T-helper 1 cell treated with Interleukin-12 subunit alpha and Interleukin-12 subunit beta and Interleukin-4 antibody, amounts not matched to agents 30 ng/mL and 1 ng/mL, for 36 hours (primary cell): ENCODE results near the gene C2CD2L. TPM values are rescaled to one million over a fixed set of nuclear protein-coding genes. Genes with fewer than 3 reads are reported as not detected.
"Not testable (repeated sequence)": the region's sequence is repeated elsewhere in the genome, so short reads cannot be mapped to it uniquely, and the experiment has no call there.

Source experiments
- intact Hi-C: fragments of 100-400 bp; cut with micrococcal nuclease; formaldehyde crosslinking; loops from one replicate; pipeline ENCODE4 v1.15.1; 2024
- total RNA-seq: library from RNA; stranded (reverse); gene quantifications from 2 replicates; pipeline ENCODE4 v1.2.3, GENCODE V29; 2022

Gene C2CD2L
- total RNA-seq, 1 donor from 2014 or later = 36.6 TPM

DNA sequence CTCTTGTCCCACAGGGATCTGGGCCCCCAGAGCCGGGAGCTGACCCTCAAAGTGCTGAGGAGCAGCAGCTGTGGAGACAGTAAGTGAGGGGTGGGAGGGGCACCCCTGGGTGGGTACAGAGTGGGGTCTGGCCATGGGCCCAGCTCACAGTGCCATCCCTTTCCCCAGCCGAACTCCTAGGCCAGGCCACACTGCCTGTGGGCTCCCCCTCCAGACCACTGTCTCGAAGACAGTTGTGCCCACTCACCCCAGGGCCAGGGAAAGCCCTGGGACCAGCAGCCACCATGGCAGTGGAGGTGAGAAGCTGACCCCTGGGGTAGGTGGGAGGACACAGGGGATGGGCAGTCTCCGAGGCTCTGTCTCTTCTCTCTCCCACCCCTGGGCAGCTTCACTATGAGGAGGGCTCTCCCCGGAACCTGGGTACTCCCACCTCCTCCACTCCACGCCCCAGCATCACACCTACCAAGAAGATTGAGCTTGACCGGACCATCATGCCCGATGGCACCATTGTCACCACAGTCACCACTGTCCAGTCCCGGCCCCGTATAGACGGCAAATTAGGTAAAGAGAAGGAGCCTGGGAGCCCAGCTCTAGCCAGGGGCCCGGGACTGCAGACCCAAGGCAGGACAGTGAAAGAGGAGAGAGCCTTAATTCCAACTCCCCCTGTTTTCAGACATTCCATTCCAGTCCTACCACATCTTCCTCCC, 5.3 kb downstream of the C2CD2L start:
- intact Hi-C loops = no loop called here

DNA sequence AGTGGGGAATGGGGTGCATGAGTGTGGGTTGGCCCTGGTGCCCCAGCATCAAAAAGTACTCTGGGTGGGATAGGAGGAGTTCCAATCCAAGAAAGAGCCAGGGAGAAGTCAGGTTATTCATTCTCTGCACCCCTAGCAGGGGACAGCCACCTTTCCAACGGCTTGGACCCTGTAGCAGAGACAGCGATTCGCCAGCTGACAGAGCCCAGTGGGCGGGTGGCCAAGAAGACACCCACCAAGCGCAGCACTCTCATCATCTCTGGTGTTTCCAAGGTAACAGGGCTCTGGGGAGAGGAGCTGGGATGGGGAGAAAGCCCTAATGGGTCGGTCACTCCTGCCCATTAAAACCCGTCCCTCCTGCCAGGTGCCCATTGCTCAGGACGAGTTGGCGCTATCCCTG, 6.6 kb downstream of the C2CD2L start:
- intact Hi-C loops = no loop called here

DNA sequence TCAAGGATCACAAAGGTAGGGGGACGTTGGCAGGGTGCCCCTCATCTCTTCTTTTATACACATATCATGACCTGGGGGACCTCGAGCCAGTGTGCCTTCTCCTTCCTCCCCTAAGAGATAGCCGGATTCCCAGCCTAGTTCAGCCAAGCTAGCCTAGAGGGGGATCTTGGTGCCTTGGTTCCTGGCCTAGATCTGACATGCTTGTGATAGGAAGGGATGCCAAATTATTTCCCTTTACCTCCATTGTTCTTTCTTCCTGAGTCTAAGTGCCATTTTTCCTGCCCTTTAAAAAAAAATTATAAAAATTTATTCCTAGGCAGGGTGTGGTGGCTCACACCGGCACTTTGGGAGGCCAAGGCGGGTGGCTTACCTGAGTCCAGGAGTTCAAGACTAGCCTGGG, 7.2 kb downstream of the C2CD2L start:
- intact Hi-C loops = no loop called here

DNA sequence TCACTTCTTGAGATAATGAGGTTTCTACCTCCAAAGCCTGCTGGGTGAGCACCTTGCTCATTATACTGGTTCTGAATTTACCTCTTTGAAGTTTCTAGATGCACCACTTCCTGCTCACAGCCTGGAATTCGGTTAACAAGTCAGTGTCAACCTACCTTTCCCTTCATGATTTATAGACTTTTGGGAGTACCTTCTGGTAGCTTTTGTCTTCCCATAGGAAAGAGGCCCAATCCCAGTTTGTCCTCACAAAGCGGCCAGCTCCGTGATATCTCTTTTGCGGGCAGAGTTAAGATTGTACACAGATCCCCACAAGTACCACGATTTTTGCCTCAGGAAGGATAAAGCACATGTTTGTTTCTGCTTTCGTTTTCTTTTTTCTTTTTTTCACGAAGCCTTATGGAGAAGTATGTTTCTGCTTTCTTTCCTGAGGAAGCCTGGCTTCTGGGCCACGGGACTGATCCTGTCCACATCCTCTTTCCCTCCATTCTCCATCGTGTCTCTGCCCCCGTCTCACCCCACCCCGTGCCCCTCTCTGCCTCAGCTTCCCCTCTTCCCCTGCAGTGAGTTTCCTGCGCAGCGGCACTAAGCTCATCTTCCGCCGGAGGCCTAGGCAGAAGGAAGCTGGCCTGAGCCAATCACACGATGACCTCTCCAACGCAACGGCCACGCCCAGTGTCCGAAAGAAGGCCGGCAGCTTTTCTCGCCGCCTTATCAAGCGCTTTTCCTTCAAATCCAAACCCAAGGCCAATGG, 8.5 kb downstream of the C2CD2L start:
- intact Hi-C loops = loop anchor here (1.0 kb wide), 1 partner anchor 8 kb away; the partner anchor contains the start of gene C2CD2L

DNA sequence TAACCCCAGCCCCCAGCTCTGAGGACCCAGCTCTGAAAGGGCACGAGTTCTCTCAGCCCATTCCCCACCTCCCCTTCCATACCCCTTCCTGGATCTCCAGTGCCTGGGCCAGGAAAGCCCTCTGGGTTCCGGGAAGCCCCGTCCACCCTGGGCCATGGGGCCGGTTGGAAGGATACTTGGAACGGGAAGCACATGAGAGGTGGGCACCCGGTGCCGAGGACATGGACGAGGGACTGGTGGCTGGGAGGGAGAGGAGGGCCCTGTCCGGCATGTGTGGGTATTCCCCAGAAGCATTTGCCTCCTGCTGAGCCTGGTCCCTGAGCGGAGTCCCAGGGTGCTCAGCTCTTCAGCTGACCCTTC, 9.1 kb downstream of the C2CD2L start:
- intact Hi-C loops = no loop called here

DNA sequence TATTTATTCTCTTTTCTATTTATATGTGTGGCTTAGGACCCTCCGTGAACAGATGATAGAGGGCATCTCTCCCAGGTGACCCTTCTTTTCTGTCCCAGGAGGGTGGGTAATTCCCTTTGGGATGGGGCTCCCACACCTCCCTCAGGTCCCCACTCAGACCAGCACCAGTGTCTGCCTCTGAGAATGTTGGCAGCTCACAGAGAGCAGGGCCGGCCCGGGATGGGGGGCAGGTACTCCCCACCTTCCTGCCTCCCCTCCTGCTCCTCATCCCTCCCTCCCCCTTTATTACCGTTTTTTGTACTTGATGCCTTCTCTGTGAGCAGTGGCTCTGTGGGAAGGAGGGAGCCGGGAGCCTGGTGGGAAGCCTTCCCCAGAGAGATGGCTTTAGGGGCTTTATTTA, 9.5 kb downstream of the C2CD2L start:
- intact Hi-C loops = no loop called here

DNA sequence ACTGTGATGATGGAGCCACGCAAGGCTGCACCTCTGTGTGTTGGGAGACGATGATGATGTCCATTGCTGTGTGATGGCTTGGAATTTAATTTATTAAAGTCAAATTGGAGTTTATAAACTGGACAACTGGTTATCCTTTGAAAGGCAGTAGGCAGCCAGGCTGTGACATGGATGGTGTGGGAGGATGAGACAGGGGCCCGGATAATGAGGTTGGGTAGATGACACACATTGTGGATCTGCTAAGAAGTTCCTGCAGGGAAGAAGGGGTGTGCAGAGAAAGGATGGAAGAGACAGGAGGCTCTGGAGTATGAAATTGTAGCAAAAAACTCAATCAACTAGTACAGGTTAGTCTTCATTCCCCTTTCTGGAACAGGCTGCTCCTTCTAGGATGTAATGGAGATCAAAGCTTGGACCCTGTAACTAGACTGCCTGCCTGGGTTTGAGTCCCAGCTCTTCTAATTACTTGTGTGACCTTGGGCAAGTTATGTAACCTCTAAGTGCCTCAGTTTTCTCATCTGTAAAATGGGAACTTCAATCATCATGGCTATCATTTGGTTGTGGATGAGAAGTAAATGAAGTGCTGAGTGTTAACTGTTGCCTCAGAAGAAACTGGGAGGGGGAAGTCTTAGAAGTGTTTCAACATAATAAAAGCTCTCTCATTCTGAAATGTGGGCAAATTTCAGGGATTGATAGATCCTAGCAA, 10.0 kb downstream of the C2CD2L start:
- intact Hi-C loops = no loop called here

DNA sequence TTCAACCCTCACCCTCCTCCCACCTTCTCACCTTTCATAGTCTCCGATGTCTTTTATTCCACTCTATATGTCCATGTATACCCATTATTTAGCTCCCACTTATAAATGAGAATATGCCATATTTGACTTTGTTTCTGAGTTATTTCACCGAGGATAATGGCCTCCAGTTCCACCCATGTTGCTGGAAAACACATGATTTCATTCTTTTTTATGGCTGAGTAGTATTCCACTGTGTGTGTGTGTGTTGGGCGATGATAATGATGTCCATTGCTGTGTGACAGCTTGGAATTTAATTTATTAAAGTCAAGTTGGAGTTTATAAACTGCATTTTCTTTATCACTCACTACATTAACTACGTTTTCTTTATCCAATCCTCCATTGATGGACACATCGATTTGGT, 11.1 kb downstream of the C2CD2L start:
- intact Hi-C loops = no loop called here

DNA sequence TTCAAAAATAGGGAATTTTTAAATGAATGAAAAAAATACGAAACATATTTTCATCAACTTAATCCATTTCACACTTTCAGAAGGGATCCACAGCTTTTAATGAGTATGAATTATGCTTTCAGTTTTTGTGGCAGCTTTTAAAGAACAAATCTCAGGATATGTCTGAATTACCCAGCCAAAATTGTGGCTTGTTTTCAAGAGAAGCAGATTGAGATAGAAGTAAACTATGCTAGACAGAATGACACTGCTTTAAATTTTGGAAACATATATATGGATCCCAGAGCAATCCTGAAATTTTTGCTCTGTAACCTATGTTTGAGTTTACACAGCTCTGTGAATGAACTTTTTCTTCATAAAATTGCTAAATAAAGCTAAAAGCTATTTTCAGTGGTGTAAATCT, 11.8 kb downstream of the C2CD2L start:
- intact Hi-C loops = no loop called here

DNA sequence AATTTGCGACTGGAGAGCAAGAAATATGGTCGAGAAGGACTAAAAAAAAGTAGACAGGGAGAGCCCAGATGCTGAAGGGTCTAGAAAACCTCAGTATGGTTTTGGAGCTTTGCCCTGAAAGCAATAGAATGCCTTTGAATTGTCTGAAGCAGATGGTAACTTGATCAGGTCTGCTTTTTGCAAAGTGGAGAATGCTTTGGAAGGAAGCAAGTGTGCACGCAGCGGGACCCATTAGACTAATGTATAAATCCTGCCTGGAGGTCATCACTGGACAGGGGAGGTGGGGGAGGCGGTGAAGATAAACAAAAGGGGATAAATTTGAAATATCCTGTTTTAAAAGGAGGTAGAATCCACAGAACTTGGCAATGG, 13.5 kb downstream of the C2CD2L start:
- intact Hi-C loops = loop anchor here (1.0 to 10.0 kb wide), 15 partner anchors 13 to 1094 kb away; partner anchors contain the start of genes C2CD2L, CENATAC, HYOU1 and NLRX1

DNA sequence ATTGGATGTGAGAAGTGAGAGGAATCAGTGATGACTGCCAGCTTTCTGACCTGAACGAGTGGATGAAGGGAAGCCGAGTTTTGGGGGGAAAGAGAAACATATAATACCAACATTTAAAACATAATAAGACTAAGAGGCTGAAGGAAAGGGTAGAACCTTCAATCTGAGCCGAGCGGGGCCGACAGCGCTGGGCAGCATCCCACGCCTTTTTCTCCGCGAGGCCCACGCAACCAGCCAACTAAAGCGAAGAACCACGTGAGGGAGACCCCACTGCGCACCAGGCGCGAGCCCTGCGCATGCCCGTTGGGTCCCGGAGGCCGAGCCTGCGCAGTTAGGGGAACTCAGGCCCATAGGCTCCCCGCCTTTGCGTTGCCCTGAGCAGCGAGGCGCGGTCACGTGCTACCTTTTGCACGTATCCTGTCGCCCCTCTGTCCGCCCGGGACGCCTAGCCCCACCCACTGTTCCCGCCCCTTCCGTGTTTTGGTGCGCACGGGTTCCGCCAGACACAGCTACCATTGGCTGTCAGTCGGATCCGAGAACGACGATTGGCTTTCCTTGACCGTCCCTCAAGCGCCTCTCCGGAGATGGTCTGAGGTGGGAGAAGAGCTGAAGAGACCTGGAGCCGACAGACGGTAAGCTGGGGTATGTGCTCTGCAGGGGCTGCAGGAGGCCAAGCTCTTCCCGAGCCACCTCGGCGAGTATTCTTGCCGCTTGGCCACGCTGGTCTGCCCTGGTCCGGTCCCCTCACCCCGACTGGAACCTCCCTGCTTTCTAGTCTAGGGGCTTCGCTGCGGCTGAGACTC, 14.1 kb downstream of the C2CD2L start, which contains the start of gene HINFP:
HINFP (plus strand) TSS at position 573 of the 803 bp plus-strand sequence. CDS start 5,365 bp downstream, outside the sequence.
- intact Hi-C loops = loop anchor here (1.0 to 10.0 kb wide), 15 partner anchors 14 to 1094 kb away; partner anchors contain the start of genes C2CD2L, CENATAC, HYOU1 and NLRX1

DNA sequence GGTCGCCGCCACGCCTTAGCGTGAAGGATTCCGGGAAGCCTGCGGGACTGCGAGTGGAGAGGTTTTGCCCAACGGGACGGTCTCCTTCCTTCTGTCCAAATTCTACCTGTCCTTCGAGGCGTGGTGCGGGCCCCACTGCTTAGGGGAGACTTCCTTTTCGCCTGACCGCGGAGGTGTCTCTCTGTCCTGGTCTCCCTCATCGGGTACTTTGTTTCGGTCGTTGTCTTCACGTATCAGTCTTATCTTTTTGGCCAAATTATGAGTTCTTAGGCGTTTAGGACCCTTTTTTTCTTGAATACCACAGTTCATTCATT, 14.6 kb downstream of the C2CD2L start:
- intact Hi-C loops = loop anchor here (1.0 to 10.0 kb wide), 15 partner anchors 14 to 1093 kb away; partner anchors contain the start of genes C2CD2L, CENATAC, HYOU1 and NLRX1

DNA sequence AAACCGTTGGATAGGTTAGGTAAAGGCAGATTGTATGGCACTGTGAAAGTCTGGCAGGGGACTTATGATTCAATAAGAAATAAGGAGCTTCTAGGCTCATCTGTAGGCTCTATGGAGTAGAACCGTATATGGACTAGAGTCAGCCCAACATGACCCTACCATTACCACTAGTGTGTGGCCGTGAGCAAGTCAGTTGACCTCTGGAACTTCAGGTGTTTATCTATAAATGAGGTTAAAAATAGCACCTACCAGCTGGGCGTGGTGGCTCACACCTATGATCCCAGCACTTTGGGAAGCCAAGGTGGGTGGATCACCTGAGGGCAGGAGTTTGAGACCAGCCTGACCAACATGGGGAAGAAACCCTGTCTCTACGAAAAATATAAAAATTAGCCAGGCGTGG, 18.7 kb downstream of the C2CD2L start:
- intact Hi-C loops = loop anchor here (10.0 kb wide), 1 partner anchor 1089 kb away; the partner anchor contains the start of gene OAF

DNA sequence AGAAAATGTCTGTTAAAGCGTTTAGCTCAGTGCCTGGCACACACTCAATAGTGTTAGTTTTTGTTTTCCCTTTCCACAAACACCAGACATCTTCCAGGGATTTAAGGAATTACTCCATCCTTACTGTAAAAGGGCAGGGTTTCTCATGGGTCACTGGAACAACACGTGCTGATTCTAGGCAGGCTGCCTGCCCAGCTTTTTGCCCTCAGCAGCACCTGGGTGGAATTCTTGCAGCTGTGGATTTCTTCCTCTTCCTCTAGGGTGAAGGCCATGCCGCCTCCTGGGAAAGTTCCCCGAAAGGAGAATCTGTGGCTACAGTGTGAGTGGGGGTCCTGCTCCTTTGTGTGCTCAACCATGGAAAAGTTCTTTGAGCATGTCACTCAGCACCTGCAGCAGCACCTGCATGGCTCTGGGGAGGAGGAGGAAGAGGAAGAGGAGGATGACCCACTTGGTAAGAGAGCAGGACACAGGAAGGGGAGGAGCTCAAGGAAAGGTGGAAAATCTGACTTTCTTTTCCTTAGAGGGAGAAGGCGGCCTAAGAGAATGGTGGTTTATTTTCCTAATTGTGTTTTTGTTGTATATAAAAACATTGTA, 19.6 kb downstream of the C2CD2L start:
- intact Hi-C loops = loop anchor here (10.0 kb wide), 1 partner anchor 1088 kb away; the partner anchor contains the start of gene OAF

DNA sequence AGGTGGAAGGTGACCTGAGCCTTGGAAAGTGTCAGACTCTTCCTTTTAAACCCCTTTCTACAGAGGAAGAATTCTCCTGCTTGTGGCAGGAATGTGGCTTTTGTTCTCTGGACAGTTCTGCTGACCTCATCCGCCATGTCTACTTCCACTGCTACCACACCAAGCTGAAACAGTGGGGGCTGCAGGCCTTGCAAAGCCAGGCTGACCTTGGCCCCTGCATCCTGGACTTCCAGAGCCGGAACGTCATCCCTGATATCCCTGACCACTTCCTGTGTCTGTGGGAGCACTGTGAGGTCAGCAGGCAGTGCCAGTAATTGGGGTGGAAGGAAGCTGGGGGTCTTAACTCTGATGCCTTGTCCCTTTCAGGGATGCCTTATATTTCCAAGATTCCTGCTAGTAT, 23.5 kb downstream of the C2CD2L start:
- intact Hi-C loops = no loop called here

DNA sequence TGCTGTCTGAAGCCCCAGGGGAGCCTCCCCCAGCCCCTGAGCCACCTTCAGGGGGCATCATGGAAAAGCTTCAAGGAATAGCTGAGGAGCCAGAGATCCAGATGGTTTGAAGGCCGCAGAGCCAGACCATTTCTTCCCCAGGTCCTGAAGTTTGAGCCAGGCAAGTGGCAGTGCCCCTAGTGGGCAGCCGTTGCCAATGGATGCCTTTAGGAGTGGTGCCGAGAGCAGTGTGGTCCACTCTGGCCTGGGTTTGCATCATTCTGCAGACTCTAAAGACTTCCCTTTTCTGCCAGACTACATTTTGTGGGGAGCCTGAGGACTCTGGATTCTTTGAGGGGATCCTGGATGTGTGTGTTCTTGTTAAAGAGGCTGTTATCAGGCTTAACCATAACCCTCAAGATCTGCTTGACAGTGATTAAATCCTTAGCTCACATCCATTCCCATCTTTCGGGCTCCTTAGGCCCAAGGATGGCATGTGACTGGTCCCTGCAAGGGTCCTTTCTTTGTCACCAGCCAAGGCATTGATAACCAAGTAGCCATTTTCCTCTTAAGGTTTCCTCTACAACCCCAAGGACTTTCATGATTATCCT, 27.3 kb downstream of the C2CD2L start:
- intact Hi-C loops = no loop called here

DNA sequence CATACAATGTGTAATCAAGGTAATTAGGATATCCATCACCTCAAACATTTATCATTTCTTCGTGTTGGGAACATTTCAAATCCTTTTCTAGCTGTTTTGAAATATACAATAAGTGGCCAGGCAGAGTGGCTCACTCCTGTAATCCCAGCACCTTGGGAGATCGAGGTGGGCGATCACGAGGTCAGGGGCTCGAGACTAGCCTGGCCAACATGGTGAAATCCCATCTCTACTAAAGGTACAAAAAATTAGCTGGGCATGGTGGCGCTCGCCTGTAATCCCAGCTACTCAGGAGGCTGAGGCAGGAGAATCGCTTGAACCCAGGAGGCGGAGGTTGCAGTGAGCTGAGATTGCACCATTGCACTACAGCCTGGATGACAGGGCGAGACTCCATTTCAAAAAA, 32.1 kb downstream of the C2CD2L start:
- intact Hi-C loops = not testable (repeated sequence)

DNA sequence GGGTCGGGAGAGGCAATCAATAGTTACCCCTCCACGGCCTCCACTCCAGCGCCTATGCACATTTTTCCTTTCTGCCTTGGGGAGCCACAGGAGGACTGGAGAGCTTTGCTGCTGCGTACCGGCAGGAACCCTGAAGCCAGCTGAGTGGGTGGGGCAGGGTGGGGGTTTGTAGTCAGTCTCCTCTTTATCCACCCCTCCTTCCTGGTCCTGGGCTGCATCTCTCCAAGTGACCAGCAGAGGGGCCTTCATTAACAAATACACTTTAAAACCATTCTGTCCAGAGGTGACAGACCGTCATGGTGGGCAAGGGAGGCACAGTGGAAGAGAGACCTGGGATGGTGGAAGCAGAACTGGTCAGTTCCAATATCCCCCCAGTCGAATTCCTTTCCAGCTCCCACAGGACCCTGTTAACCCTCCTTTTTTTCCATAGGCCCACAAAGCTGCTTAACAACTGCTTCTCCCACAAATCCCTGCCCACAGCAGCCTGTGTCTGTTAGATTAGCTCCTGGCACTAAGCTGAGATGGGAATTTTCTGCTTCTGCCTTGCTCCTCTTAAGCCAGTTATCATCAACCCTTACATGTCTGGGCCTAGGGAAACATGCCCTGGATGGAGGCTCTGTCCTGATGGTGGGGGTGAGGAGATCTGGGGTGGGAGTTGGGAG, 37.8 kb downstream of the C2CD2L start:
- intact Hi-C loops = loop anchor here (1.0 kb wide), 2 partner anchors 52 to 178 kb away; no protein-coding TSS in a partner anchor

DNA sequence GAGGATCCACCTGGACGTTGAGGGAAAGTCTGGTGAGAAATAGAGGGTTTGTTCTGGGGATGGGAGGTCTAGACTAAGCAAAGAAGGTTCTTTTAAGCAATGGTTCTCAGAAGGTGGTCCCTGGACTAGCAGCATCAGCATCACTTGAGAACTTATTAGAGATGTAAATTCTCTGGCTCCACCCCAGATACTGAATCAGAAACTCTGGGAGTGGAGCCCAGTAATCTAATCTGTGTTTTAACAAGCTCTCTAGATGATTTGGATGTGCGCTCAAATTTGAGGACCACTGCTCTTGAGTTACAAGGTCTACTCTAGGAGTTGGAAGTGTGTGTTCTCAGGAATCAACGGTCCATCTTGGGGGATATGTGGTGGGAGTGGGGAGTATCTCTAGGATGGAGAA, 38.4 kb downstream of the C2CD2L start:
- intact Hi-C loops = loop anchor here (1.0 kb wide), 2 partner anchors 52 to 178 kb away; no protein-coding TSS in a partner anchor
